MM.1S (cell line): ENCODE measurements around the gene GRIK4.

Experiments used
- DNase-seq: peaks from one replicate; pipeline ENCODE4 v3.0.0-alpha.2; 2015
- H2AFZ ChIP-seq: fragments of 300-600 bp; sonication (generic); 2 replicates; pipeline ENCODE4 v1.6.0; 2016; ENCODE audit warnings: antibody characterized with exemption, low read length
- H3F3A ChIP-seq: fragments of 300-600 bp; sonication (generic); 2 replicates; pipeline ENCODE4 v1.6.1; 2016; ENCODE audit warnings: mild to moderate bottlenecking, antibody characterized with exemption, low read length, moderate library complexity, mixed read lengths; ENCODE audit not compliant: insufficient read depth
- H3K27ac ChIP-seq: fragments of 300-600 bp; sonication (generic); 2 replicates; pipeline ENCODE4 v1.5.1; 2016; ENCODE audit warnings: mild to moderate bottlenecking, low read length
- H3K27me3 ChIP-seq: fragments of 300-600 bp; sonication (generic); replicated peaks from 2 replicates; pipeline ENCODE4 v1.6.0; 2016; ENCODE audit warnings: low read length; ENCODE audit not compliant: insufficient read depth
- H3K36me3 ChIP-seq: fragments of 300-600 bp; sonication (generic); replicated peaks from 2 replicates; pipeline ENCODE4 v1.6.1; 2016; ENCODE audit warnings: mild to moderate bottlenecking, low read length, mixed read lengths; ENCODE audit not compliant: insufficient read depth
- H3K4me1 ChIP-seq: fragments of 300-600 bp; sonication (generic); 2 replicates; pipeline ENCODE4 v1.6.1; 2016; ENCODE audit warnings: low read length, mixed read lengths
- H3K4me2 ChIP-seq: fragments of 300-600 bp; sonication (generic); 2 replicates; pipeline ENCODE4 v1.6.0; 2016; ENCODE audit warnings: low read depth, low read length
- H3K4me3 ChIP-seq: fragments of 300-600 bp; sonication (generic); 2 replicates; pipeline ENCODE4 v1.5.1; 2016; ENCODE audit warnings: low read length, mixed read lengths
- H3K79me2 ChIP-seq: fragments of 300-600 bp; sonication (generic); 2 replicates; pipeline ENCODE4 v1.6.1; 2016; ENCODE audit warnings: mixed run types, low read length, mixed read lengths
- H3K9ac ChIP-seq: fragments of 300-600 bp; sonication (generic); 2 replicates; pipeline ENCODE4 v1.6.1; 2016; ENCODE audit warnings: low read length, mixed read lengths
- H3K9me2 ChIP-seq: fragments of 300-600 bp; sonication (generic); replicated peaks from 2 replicates; pipeline ENCODE4 v1.6.1; 2016; ENCODE audit warnings: mild to moderate bottlenecking, low read length, mixed read lengths; ENCODE audit not compliant: insufficient read depth
- H3K9me3 ChIP-seq: fragments of 300-600 bp; sonication (generic); replicated peaks from 2 replicates; pipeline ENCODE4 v1.6.1; 2016; ENCODE audit warnings: mild to moderate bottlenecking, low read length, mixed read lengths; ENCODE audit not compliant: insufficient read depth
- H4K20me1 ChIP-seq: fragments of 300-600 bp; sonication (generic); 2 replicates; pipeline ENCODE4 v1.6.1; 2016; ENCODE audit warnings: mild to moderate bottlenecking, low read length, moderate library complexity, mixed read lengths; ENCODE audit not compliant: insufficient read depth
- EZH2 ChIP-seq: fragments of 300-600 bp; sonication (generic); optimal IDR thresholded peaks from 2 replicates; pipeline ENCODE3; 2017; ENCODE audit warnings: low read depth, mild to moderate bottlenecking, antibody characterized with exemption, low read length, mixed read lengths
- EZH2phosphoT487 ChIP-seq: fragments of 300-600 bp; sonication (generic); IDR thresholded peaks from 2 replicates; pipeline ENCODE4 v1.6.1; 2018; ENCODE audit warnings: antibody characterized with exemption, low read length
- TF ChIP-seq, protein P1 (sequence below): fragments of 300-600 bp; sonication (generic); IDR thresholded peaks from 2 replicates; pipeline ENCODE4 v1.5.1; 2016; ENCODE audit warnings: antibody characterized with exemption, low read length, mixed read lengths

GRIK4 gene

DNA sequence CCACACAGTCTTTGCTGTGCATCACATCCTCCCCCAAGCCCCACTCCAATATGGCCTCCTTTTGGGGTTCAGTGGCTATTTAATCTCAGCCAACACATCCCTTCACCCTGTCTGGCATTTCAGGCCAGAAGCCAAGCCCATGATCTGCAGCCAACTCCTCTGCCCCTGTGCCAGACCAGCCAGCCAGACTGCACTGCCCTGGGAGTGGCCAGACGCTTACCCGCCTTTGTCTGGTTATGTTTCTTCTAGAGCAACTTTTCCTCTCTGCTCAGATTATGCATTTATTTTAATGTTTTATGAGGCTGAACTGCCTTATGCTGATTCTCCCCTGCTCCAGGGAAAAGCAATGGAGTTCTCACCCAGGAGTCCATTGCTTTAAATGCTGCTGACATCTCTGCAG, 305.6 kb downstream of the GRIK4 start:
- Histone ChIP-seq H4K20me1 (no peaks in the 10 kb centered on the region), H3K27ac (no peak overlapping the region), H3K9me2 (no peaks in the 10 kb centered on the region), H3K4me3 (no peak overlapping the region), H3F3A (no peaks in the 10 kb centered on the region), H3K4me2 (no peak overlapping the region), H2AFZ (no peak overlapping the region), H3K4me1 (no peaks in the 10 kb centered on the region), H3K27me3 (no peaks in the 10 kb centered on the region), H3K36me3 (no peaks in the 10 kb centered on the region), H3K79me2 (no peaks in the 10 kb centered on the region), H3K9me3 (no peaks in the 10 kb centered on the region), H3K9ac (no peak overlapping the region)
- DNase-seq: no peak
- TF ChIP-seq EZH2 (no peak), EZH2phosphoT487 (no peak)
- TF ChIP-seq, protein P1, sequence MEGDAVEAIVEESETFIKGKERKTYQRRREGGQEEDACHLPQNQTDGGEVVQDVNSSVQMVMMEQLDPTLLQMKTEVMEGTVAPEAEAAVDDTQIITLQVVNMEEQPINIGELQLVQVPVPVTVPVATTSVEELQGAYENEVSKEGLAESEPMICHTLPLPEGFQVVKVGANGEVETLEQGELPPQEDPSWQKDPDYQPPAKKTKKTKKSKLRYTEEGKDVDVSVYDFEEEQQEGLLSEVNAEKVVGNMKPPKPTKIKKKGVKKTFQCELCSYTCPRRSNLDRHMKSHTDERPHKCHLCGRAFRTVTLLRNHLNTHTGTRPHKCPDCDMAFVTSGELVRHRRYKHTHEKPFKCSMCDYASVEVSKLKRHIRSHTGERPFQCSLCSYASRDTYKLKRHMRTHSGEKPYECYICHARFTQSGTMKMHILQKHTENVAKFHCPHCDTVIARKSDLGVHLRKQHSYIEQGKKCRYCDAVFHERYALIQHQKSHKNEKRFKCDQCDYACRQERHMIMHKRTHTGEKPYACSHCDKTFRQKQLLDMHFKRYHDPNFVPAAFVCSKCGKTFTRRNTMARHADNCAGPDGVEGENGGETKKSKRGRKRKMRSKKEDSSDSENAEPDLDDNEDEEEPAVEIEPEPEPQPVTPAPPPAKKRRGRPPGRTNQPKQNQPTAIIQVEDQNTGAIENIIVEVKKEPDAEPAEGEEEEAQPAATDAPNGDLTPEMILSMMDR: no peak

DNA sequence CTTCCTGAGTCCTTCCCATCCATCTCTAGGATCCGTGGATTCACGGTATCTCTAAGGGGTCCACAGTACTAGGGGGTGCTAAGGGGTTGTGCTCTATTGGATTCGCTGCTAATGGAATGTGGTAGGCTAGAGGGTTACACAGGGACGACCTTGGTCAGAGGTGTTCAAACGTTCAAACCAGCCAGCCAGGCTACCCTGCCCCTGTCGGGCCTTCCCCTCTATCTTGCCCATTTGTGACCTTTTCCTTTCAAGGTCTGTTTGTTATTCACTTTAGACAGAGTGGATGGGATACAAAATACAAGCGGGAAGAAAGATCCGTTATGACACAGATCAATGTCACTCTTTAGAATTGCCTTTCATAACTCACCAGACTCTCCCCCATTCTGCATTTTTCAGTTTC, 306.5 kb downstream of the GRIK4 start:
- Histone ChIP-seq H3K9me2 (no peaks in the 10 kb centered on the region), H3K36me3 (no peaks in the 10 kb centered on the region), H3K4me3 (no peak overlapping the region), H3K4me1 (no peaks in the 10 kb centered on the region), H3K27me3 (no peaks in the 10 kb centered on the region), H3K9ac (no peak overlapping the region), H2AFZ (no peak overlapping the region), H3F3A (no peaks in the 10 kb centered on the region), H3K27ac (no peak overlapping the region), H3K79me2 (no peaks in the 10 kb centered on the region), H3K4me2 (no peak overlapping the region), H3K9me3 (no peaks in the 10 kb centered on the region), H4K20me1 (no peaks in the 10 kb centered on the region)
- DNase-seq: no peak
- TF ChIP-seq, protein P1: no peak
- TF ChIP-seq EZH2: no peak
- no peak for TF ChIP-seq EZH2phosphoT487

DNA sequence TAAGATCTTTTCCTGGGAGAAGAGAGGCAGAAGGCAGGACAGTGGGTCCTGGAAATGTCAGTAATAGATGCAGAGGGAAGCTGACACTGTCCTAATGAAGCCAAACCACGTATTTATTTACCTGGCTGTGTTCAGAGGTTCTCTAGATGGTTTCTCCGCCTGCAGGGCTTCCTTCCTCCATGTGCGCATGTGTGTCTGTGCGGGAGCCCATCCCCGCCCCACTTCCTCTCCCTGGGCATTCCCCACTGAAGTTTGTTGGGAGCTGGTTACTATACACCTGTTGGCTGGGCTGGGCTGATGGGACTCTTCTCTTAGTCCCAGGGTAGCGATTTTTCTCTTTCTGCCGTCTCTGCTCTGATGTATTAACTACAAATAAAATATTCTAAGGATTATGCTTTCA, 307.5 kb downstream of the GRIK4 start:
- no peak overlapping the region for H2AFZ ChIP-seq
- no peaks in the 10 kb centered on the region for H3F3A ChIP-seq
- H3K4me1 ChIP-seq: no peaks in the 10 kb centered on the region
- H3K4me2 ChIP-seq: no peak overlapping the region
- H4K20me1 ChIP-seq: no peaks in the 10 kb centered on the region
- no peaks in the 10 kb centered on the region for H3K79me2 ChIP-seq
- no peaks in the 10 kb centered on the region for H3K36me3 ChIP-seq
- no peaks in the 10 kb centered on the region for H3K9me2 ChIP-seq
- no peak overlapping the region for H3K4me3 ChIP-seq
- no peak for DNase-seq
- H3K27me3 ChIP-seq: no peaks in the 10 kb centered on the region
- H3K9me3 ChIP-seq: no peaks in the 10 kb centered on the region
- no peak overlapping the region for H3K9ac ChIP-seq
- TF ChIP-seq EZH2phosphoT487 (no peak), EZH2 (no peak)
- TF ChIP-seq, protein P1: no peak
- H3K27ac ChIP-seq: no peak overlapping the region
